B cell (primary cell): ENCODE data around the gene RPL18. TPM values are rescaled to one million over a fixed set of nuclear protein-coding genes. Genes with fewer than 3 reads are reported as not detected.

Experiments
- ATAC-seq: fragments of 200-7000 bp; cut with Tn5 transposase; one replicate; pipeline ENCODE4 v1.10.0; 2021; ENCODE audit warnings: low read depth, mild to moderate bottlenecking, moderate number of reproducible peaks, moderate library complexity
- CTCF ChIA-PET: fragments of 350-600 bp; sonication (Branson Sonifier 250); formaldehyde crosslinking; loops from one replicate; lab custom pipeline; 2021; ENCODE audit warnings: antibody characterized with exemption, inconsistent platforms; lab: Charles Lee
- POLR2A ChIA-PET: fragments of 350-600 bp; sonication (Branson Sonifier 250); formaldehyde crosslinking; loops from one replicate; lab custom pipeline; 2021; ENCODE audit warnings: antibody characterized with exemption; lab: Charles Lee
- DNase-seq: peaks from one replicate; pipeline ENCODE4 v3.0.0; 2013
- H2AFZ ChIP-seq: 2 replicates; pipeline ENCODE4 v1.6.1; 2012; ENCODE audit warnings: mild to moderate bottlenecking, low read depth, low read length; ENCODE audit not compliant: insufficient read depth, poor library complexity, severe bottlenecking
- H3K27ac ChIP-seq, 2 donors: 1 replicate in 1 of 2; 2 replicates in 1 of 2; pipeline ENCODE4 v1.5.1; 2012 to 2013; ENCODE audit warnings: low read length in 2 of 2, mild to moderate bottlenecking in 2 of 2, moderate library complexity in 1 of 2
- H3K27me3 ChIP-seq, 4 experiments: fragments of 200-600 bp in 1 of 4; sonication (generic) in 1 of 4; replicated peaks in 1 of 4; 1 replicate in 2 of 4; 2 replicates in 2 of 4; pipeline versions ENCODE4 v1.6.1 to v1.7.0; 2013 to 2016; ENCODE audit warnings: low read length in 3 of 4, mild to moderate bottlenecking in 2 of 4, mixed read lengths in 1 of 4, moderate library complexity in 1 of 4; ENCODE audit not compliant: insufficient read depth in 4 of 4, control insufficient read depth in 3 of 4; ENCODE audit errors: control extremely low read depth in 1 of 4
- H3K36me3 ChIP-seq, 2 experiments: replicated peaks in 1 of 2; 1 replicate in 1 of 2; 2 replicates in 1 of 2; pipeline versions ENCODE4 v1.6.1 to v1.7.1; 2013; ENCODE audit warnings: low read length in 1 of 2; ENCODE audit not compliant: insufficient read depth in 2 of 2, control insufficient read depth in 1 of 2; ENCODE audit errors: control extremely low read depth in 1 of 2, extremely low read depth in 1 of 2
- H3K4me1 ChIP-seq, 2 donors: fragments of 200-600 bp in 1 of 2; sonication (generic) in 1 of 2; 1 replicate in 1 of 2; 2 replicates in 1 of 2; pipeline versions ENCODE4 v1.5.1 to v1.6.1; 2013 to 2017; ENCODE audit warnings: low read length in 2 of 2; ENCODE audit not compliant: control insufficient read depth in 2 of 2, insufficient read depth in 2 of 2
- H3K4me2 ChIP-seq: replicated peaks from 2 replicates; pipeline ENCODE3; 2012; ENCODE audit warnings: mild to moderate bottlenecking, low read depth, low read length; ENCODE audit not compliant: poor library complexity, severe bottlenecking
- H3K4me3 ChIP-seq, 5 experiments: fragments of 200-600 bp in 1 of 5; sonication (generic) in 1 of 5; 1 replicate in 3 of 5; 2 replicates in 2 of 5; pipeline versions ENCODE4 v1.5.1 to v1.7.0; 2011 to 2016; ENCODE audit warnings: low read length in 4 of 5, mild to moderate bottlenecking in 4 of 5, low read depth in 2 of 5, control low read depth in 1 of 5, moderate library complexity in 1 of 5; ENCODE audit not compliant: insufficient read depth in 1 of 5; ENCODE audit errors: control extremely low read depth in 1 of 5, extremely low read depth in 1 of 5
- H3K79me2 ChIP-seq: fragments of 200-600 bp; sonication (generic); one replicate; pipeline ENCODE4 v1.6.0; 2016; ENCODE audit warnings: low read length; ENCODE audit not compliant: control insufficient read depth, insufficient read depth
- H3K9ac ChIP-seq: fragments of 200-600 bp; sonication (generic); 2 replicates; pipeline ENCODE4 v1.6.1; 2017; ENCODE audit warnings: mild to moderate bottlenecking, low read length, moderate library complexity
- H3K9me3 ChIP-seq, 3 donors: one replicate each; pipeline versions ENCODE4 v1.6.1 to v1.7.1; 2013; ENCODE audit warnings: low read length in 2 of 3; ENCODE audit not compliant: control insufficient read depth in 2 of 3, insufficient read depth in 1 of 3; ENCODE audit errors: control extremely low read depth in 1 of 3
- H4K20me1 ChIP-seq: 2 replicates; pipeline ENCODE4 v1.6.0; 2012; ENCODE audit warnings: mild to moderate bottlenecking, low read length; ENCODE audit not compliant: insufficient read depth, control insufficient read depth, poor library complexity, severe bottlenecking
- H3K27ac Mint-ChIP-seq: one replicate; pipeline ENCODE4 v1.8.0; 2021; ENCODE audit warnings: mixed read lengths
- H3K27me3 Mint-ChIP-seq: one replicate; pipeline ENCODE4 v1.8.0; 2021; ENCODE audit warnings: mixed read lengths
- H3K4me1 Mint-ChIP-seq: one replicate; pipeline ENCODE4 v1.8.0; 2021; ENCODE audit warnings: mixed read lengths
- H3K4me3 Mint-ChIP-seq: one replicate; pipeline ENCODE4 v1.8.0; 2021; ENCODE audit warnings: mixed read lengths
- H3K9me3 Mint-ChIP-seq: one replicate; pipeline ENCODE4 v1.8.0; 2022; ENCODE audit warnings: mixed read lengths; ENCODE audit not compliant: insufficient read depth
- EZH2 ChIP-seq: IDR thresholded peaks from 2 replicates; pipeline ENCODE4 v1.6.1; 2012; ENCODE audit warnings: borderline replicate concordance, low read depth, mild to moderate bottlenecking, moderate library complexity, low read length; ENCODE audit not compliant: insufficient read depth, poor library complexity, severe bottlenecking
- WGBS: methylation state at CpG from one replicate; pipeline ENCODE4 v1.1.5; 2013; ENCODE audit warnings: missing lambda C conversion rate; ENCODE audit not compliant: insufficient coverage; 5-methylcytosine and 5-hydroxymethylcytosine counted together
- intact Hi-C: fragments of 100-400 bp; cut with micrococcal nuclease; formaldehyde crosslinking; loops from one replicate; pipeline ENCODE4 v1.10.0; 2022
- polyA plus RNA-seq: library from polyadenylated mRNA; depleted of rRNA; stranded (reverse); fragments of >200 nt; gene quantifications from 2 replicates; pipeline ENCODE4 v1.2.3, GENCODE V29; 2012
- total RNA-seq, 2 donors: library from RNA; stranded (reverse); fragments of 120-200 nt in 1 of 2; gene quantifications; 1 replicate in 1 of 2; 2 replicates in 1 of 2; pipeline versions ENCODE4 v1.2.3 to v1.2.4, GENCODE V29; 2013 to 2022
- TF ChIP-seq, protein P1 (sequence below): fragments of 200-600 bp; IDR thresholded peaks from one replicate; pipeline ENCODE4 v1.8.0; 2022; ENCODE audit warnings: antibody characterized with exemption, mild to moderate bottlenecking

Gene RPL18
- total and polyA plus RNA-seq, 2 donors (not counting 1 experiment from before 2014, with no cell fraction given) = 2,248 to 4,393 TPM

DNA sequence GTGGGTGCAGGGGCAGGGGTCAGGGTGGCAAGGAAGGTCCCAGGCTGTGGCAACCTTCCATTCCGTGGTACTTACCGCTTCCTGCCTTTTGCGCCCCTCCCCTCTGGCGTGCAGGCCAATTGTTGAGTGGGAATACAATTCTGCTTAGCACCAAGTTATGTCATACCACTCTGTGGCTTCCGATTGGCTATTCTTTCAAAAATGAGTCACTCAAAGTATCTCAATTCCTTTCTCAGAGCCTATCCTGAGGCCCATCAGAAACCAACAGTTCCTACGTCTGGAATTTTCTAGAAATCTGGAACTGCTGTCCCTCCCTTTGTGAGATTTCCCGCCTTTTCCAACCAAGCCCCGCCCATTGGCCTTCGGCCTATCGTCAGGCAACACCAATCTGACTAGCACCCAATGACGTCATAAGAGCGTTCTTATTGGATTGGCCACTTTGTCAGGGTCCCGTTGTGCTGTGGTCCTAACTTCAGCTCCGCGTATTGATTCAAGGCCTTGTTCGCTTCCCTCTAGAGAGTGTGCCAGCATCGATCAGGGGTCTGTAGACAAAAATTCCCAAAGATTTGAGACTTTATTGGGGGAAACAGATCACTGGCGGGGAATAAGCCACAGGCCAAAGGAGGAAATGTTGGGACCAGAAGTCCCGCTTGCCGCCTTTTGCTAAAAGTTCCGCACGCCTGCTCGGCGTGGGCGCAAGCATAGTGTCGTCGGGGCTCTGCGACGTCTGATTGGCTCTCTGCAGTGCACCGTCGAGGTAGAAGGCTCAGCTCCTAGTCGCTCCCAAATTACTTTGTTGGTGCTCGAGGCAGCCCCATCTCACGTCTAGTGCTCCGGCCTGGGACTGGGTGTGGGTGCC is 42.1 kb upstream of the RPL18 start:
- Mint-ChIP-seq H3K4me3 (peak overlapping the region; percentile 88), H3K9me3 (no peaks in the 10 kb centered on the region), H3K4me1 (peaks cover 16% of the 10 kb centered on the region), H3K27ac (peak overlapping the region; percentile 97), H3K27me3 (no peaks in the 10 kb centered on the region)
- peak overlapping the region; percentile 74 for H3K4me2 ChIP-seq
- peaks cover 8 to 19% of the 10 kb centered on the region in 2 donors for H3K4me1 ChIP-seq
- peak overlapping the region in 4 of 5 experiments; percentile 30 to 56 (median 52) for H3K4me3 ChIP-seq
- intact Hi-C loops = loop anchor here (1.0 to 2.0 kb wide), 5 partner anchors 14 to 53 kb away; partner anchors contain the start of genes CA11, RPL18 and SPHK2
- H3K27me3 ChIP-seq = no peaks in the 10 kb centered on the region
- no peaks in the 10 kb centered on the region for H3K36me3 ChIP-seq
- H3K9ac ChIP-seq = peak overlapping the region; percentile 64
- ChIA-PET CTCF (interaction anchor here (0.9 kb wide), 1 partner anchor 13 kb away, joined by 4 read pairs; no protein-coding TSS in a partner anchor), POLR2A (interaction anchor here (1.0 to 1.6 kb wide), 2 partner anchors 12 to 15 kb away, joined by 3 to 5 read pairs; partner anchors contain the start of gene CA11)
- WGBS = 51% methylated on average over 33 of the region's 35 CpGs
- H4K20me1 ChIP-seq = no peaks in the 10 kb centered on the region
- ATAC-seq = peak; percentile 93
- peak; percentile 94 for DNase-seq
- peak overlapping the region; percentile 85 for H2AFZ ChIP-seq
- H3K9me3 ChIP-seq = no peaks in the 10 kb centered on the region
- H3K27ac ChIP-seq = peak overlapping the region; percentile 96 to 97
- H3K79me2 ChIP-seq = no peaks in the 10 kb centered on the region
- no peak for TF ChIP-seq EZH2
- TF ChIP-seq, protein P1, sequence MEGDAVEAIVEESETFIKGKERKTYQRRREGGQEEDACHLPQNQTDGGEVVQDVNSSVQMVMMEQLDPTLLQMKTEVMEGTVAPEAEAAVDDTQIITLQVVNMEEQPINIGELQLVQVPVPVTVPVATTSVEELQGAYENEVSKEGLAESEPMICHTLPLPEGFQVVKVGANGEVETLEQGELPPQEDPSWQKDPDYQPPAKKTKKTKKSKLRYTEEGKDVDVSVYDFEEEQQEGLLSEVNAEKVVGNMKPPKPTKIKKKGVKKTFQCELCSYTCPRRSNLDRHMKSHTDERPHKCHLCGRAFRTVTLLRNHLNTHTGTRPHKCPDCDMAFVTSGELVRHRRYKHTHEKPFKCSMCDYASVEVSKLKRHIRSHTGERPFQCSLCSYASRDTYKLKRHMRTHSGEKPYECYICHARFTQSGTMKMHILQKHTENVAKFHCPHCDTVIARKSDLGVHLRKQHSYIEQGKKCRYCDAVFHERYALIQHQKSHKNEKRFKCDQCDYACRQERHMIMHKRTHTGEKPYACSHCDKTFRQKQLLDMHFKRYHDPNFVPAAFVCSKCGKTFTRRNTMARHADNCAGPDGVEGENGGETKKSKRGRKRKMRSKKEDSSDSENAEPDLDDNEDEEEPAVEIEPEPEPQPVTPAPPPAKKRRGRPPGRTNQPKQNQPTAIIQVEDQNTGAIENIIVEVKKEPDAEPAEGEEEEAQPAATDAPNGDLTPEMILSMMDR = no peak
